Measurements from ENCODE around the gene ZNF813.
A peak's percentile ranks its signal among the peaks of the same experiment; 100 is the strongest.

The ZNF813 gene

DNA sequence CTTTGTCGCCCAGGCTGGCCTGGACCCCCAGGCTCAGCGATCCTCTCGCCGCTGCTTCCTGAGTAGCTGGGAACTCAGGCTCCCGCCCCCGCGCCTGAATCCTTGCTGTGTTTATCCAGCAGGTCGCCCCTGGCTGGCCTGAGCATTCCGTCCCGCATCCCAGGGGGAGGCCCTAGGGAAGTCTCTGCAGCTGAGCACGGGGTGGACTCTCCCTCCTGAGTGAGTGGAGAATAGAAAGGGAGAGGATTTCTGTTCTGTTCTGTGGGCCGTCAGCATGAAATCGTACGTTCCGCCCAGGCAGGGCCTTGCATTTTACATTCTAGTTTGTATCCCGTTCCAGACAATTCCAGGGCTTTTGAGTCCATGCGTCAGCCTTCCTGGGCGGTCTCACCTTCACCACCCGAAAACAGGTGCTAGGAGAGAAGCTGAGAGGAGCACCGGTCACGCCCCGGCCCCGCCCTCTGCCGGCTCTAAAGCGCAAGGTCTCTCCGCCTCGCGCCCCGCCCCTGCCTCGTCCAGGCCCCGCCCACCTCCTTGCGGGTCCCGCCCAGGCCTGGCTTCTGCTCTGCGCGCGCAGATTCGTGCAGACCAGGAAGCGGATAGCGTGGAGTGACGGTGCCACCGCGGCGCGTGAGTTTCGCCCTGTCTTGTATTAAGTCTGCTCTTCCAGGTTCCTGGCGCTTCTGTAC is 36.0 kb upstream of the ZNF813 start, which contains the start of gene ZNF761 (continued):
- TF ChIP-seq HOXC10 (CRISPR knock-in tag; IDR thresholded peaks at IDR 0.05) (no peak), ZNF19 (tag by site-specific recombination; IDR thresholded peaks at IDR 0.05; ENCODE audit: low read depth) (no peak), GFI1B (tag by site-specific recombination; IDR thresholded peaks at IDR 0.05) (no peak), ZNF621 (tag by site-specific recombination; IDR thresholded peaks at IDR 0.05) (no peak), ZNF558 (tag by site-specific recombination; IDR thresholded peaks at IDR 0.05) (no peak), ZNF174 (tag by site-specific recombination; IDR thresholded peaks at IDR 0.05) (no peak), ZNF610 (tag by site-specific recombination; IDR thresholded peaks at IDR 0.05; ENCODE audit: borderline replicate concordance) (no peak), ZNF664 (tag by site-specific recombination; IDR thresholded peaks at IDR 0.05) (no peak), ZNF155 (tag by site-specific recombination; IDR thresholded peaks at IDR 0.05) (no peak), ZBTB21 (tag by site-specific recombination; IDR thresholded peaks at IDR 0.05) (no peak), ZNF747 (tag by site-specific recombination; IDR thresholded peaks at IDR 0.05) (no peak), MZF1 (tag by site-specific recombination; IDR thresholded peaks at IDR 0.05; ENCODE audit: borderline replicate concordance) (no peak), HOXD13 (CRISPR knock-in tag; IDR thresholded peaks at IDR 0.05; ENCODE audit: borderline replicate concordance) (no peak), ZNF48 (tag by site-specific recombination; IDR thresholded peaks at IDR 0.05) (no peak), SCRT2 (tag by site-specific recombination; IDR thresholded peaks at IDR 0.05) (peak; percentile 66; the same call in 1 of the 2 replicates), ZNF792 (tag by site-specific recombination; IDR thresholded peaks at IDR 0.05) (no peak), ZNF311 (tag by site-specific recombination; IDR thresholded peaks at IDR 0.05; ENCODE audit: borderline replicate concordance) (no peak), ZNF544 (tag by site-specific recombination; IDR thresholded peaks at IDR 0.05) (no peak), ZNF324 (tag by site-specific recombination; IDR thresholded peaks at IDR 0.05) (no peak), ZNF10 (tag by site-specific recombination; IDR thresholded peaks at IDR 0.05) (no peak; the same call in 1 of the 2 replicates), ZNF768 (tag by site-specific recombination; IDR thresholded peaks at IDR 0.05) (no peak), ZNF140 (tag by site-specific recombination; IDR thresholded peaks at IDR 0.05) (no peak), ZSCAN16 (tag by site-specific recombination; IDR thresholded peaks at IDR 0.05) (no peak), ZFHX2 (tag by site-specific recombination; conservative IDR thresholded peaks at IDR 0.05) (peak; percentile 27; the same call in 1 of the 2 replicates), GLIS2 (tag by site-specific recombination; IDR thresholded peaks at IDR 0.05) (no peak), ZNF214 (tag by site-specific recombination; IDR thresholded peaks at IDR 0.05; ENCODE audit: borderline replicate concordance) (no peak)
- TF ChIP-seq, protein P1, sequence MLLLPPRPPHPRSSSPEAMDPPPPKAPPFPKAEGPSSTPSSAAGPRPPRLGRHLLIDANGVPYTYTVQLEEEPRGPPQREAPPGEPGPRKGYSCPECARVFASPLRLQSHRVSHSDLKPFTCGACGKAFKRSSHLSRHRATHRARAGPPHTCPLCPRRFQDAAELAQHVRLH (tag by site-specific recombination; IDR thresholded peaks at IDR 0.05) = no peak
- TF ChIP-seq, protein P2, sequence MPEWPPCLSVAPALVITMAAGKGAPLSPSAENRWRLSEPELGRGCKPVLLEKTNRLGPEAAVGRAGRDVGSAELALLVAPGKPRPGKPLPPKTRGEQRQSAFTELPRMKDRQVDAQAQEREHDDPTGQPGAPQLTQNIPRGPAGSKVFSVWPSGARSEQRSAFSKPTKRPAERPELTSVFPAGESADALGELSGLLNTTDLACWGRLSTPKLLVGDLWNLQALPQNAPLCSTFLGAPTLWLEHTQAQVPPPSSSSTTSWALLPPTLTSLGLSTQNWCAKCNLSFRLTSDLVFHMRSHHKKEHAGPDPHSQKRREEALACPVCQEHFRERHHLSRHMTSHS (tag by site-specific recombination; IDR thresholded peaks at IDR 0.05) = no peak
- TF ChIP-seq, protein P3, sequence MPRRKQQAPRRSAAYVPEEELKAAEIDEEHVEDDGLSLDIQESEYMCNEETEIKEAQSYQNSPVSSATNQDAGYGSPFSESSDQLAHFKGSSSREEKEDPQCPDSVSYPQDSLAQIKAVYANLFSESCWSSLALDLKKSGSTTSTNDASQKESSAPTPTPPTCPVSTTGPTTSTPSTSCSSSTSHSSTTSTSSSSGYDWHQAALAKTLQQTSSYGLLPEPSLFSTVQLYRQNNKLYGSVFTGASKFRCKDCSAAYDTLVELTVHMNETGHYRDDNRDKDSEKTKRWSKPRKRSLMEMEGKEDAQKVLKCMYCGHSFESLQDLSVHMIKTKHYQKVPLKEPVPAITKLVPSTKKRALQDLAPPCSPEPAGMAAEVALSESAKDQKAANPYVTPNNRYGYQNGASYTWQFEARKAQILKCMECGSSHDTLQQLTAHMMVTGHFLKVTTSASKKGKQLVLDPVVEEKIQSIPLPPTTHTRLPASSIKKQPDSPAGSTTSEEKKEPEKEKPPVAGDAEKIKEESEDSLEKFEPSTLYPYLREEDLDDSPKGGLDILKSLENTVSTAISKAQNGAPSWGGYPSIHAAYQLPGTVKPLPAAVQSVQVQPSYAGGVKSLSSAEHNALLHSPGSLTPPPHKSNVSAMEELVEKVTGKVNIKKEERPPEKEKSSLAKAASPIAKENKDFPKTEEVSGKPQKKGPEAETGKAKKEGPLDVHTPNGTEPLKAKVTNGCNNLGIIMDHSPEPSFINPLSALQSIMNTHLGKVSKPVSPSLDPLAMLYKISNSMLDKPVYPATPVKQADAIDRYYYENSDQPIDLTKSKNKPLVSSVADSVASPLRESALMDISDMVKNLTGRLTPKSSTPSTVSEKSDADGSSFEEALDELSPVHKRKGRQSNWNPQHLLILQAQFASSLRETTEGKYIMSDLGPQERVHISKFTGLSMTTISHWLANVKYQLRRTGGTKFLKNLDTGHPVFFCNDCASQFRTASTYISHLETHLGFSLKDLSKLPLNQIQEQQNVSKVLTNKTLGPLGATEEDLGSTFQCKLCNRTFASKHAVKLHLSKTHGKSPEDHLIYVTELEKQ (tag by site-specific recombination; IDR thresholded peaks at IDR 0.05; ENCODE audit: borderline replicate concordance) = no peak
- TF ChIP-seq, protein P4, sequence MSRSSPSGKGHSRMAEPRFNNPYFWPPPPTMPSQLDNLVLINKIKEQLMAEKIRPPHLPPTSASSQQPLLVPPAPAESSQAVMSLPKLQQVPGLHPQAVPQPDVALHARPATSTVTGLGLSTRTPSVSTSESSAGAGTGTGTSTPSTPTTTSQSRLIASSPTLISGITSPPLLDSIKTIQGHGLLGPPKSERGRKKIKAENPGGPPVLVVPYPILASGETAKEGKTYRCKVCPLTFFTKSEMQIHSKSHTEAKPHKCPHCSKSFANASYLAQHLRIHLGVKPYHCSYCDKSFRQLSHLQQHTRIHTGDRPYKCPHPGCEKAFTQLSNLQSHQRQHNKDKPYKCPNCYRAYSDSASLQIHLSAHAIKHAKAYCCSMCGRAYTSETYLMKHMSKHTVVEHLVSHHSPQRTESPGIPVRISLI (tag by site-specific recombination; IDR thresholded peaks at IDR 0.05) = no peak

Data from HEK293 (cell line).